Activated T-helper 2 cell treated with anti-CD3 and anti-CD28 coated beads, Interferon-gamma antibody, Interleukin-2, Interleukin-4, amounts not matched to agents 10 μg/mL and 5 μg/mL and 100 μg/mL, durations not matched to agents 14 hours and 24 hours and 36 hours (primary cell): ENCODE measurements around the gene FLG. TPM values are rescaled to one million over a fixed set of nuclear protein-coding genes. Genes with fewer than 3 reads are reported as not detected.
"Not testable (repeated sequence)": the region's sequence is repeated elsewhere in the genome, so short reads cannot be mapped to it uniquely, and the experiment has no call there.

Experiments used
- DNase-seq: peaks from one replicate; pipeline ENCODE4 v3.0.0; 2021; ENCODE audit warnings: low spot score
- H3K27ac Mint-ChIP-seq: one replicate; pipeline ENCODE4 v1.8.0; 2021; ENCODE audit warnings: mixed read lengths
- H3K27me3 Mint-ChIP-seq: one replicate; pipeline ENCODE4 v1.8.0; 2021; ENCODE audit warnings: low read depth, mixed read lengths
- H3K36me3 Mint-ChIP-seq: one replicate; pipeline ENCODE4 v1.8.0; 2021; ENCODE audit warnings: low read depth, mixed read lengths
- H3K4me1 Mint-ChIP-seq: one replicate; pipeline ENCODE4 v1.8.0; 2021; ENCODE audit warnings: low read depth, mixed read lengths
- H3K4me3 Mint-ChIP-seq: one replicate; pipeline ENCODE4 v1.8.0; 2021; ENCODE audit warnings: low read depth, mild to moderate bottlenecking, moderate library complexity, mixed read lengths
- H3K9me3 Mint-ChIP-seq: one replicate; pipeline ENCODE4 v1.8.0; 2021; ENCODE audit warnings: mixed read lengths
- intact Hi-C: fragments of 100-400 bp; cut with micrococcal nuclease; formaldehyde crosslinking; loops from one replicate; pipeline ENCODE4 v1.15.1; 2023
- total RNA-seq: library from RNA; stranded (reverse); gene quantifications from 2 replicates; pipeline ENCODE4 v1.2.3, GENCODE V29; 2022

The FLG gene
- total RNA-seq, 1 donor from 2014 or later, result not detected

DNA sequence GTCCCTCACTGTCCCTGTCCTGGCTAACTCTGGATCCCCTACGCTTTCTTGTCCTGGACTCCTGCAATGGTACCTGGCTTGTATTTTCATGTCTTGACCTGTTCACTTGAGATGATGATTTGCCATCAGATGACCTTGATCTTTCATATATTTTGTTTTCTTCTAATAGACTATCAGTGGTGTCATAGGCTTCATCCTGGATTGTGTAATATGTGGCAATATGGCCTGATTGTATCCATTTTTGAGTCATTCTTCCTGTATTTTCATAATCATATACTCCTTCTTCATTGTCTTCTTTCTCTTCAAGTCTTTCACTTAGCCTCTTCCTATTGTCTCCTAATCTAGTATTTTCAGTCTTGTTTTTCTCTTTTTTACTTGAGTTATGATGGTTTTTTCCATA, 11.1 kb downstream of the FLG start:
- no peaks in the 10 kb centered on the region for H3K36me3 Mint-ChIP-seq
- DNase-seq, result no peak
- no peaks in the 10 kb centered on the region for H3K9me3 Mint-ChIP-seq
- no peak overlapping the region for H3K4me3 Mint-ChIP-seq
- no peak overlapping the region for H3K27ac Mint-ChIP-seq
- peaks cover 3% of the 10 kb centered on the region for H3K27me3 Mint-ChIP-seq
- H3K4me1 Mint-ChIP-seq, result no peaks in the 10 kb centered on the region
- intact Hi-C loops, result no loop called here

DNA sequence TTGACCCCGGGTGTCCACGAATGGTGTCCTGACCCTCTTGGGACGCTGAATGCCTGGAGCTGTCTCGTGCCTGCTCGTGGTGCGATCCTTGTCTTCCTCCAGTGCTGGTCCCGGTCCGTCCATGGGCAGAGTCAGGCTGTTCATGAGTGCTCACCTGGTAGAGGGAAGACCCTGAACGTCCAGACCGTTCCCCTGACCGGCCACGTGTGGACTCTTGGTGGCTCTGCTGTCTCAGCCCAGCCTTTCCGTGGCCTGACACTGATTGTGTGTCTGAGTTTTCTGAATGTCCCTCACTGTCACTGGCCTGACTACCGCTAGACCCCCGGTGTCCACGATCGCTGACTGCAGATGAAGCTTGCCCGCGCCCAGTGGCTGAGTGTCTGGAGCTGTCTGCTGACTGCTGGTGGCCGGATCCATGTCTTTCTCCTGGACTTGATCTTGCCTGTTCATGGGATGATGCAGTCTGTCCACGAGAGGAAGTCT, 11.7 kb downstream of the FLG start:
- H3K9me3 Mint-ChIP-seq, result no peaks in the 10 kb centered on the region
- H3K4me1 Mint-ChIP-seq, result no peaks in the 10 kb centered on the region
- H3K27me3 Mint-ChIP-seq, result peaks cover 3% of the 10 kb centered on the region
- no peak overlapping the region for H3K27ac Mint-ChIP-seq
- no peak for DNase-seq
- no peak overlapping the region for H3K4me3 Mint-ChIP-seq
- H3K36me3 Mint-ChIP-seq, result no peaks in the 10 kb centered on the region
- intact Hi-C loops, result no loop called here

DNA sequence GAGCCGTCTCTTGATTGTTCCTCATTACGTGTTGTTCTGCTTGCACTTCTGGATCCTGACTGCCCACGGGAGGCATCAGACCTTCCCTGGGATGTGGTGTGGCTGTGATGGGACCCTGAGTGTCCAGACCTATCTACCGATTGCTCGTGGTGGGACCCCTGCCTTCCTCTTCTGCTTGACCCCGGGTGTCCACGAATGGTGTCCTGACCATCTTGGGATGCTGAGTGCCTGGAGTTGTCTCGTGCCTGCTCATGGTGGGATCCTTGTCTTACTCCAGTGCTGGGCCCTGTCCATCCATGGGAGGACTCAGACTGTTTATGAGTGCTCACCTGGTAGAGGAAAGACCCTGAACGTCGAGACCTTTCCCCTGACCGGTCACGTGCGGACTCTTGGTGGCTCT, 12.9 kb downstream of the FLG start:
- H3K9me3 Mint-ChIP-seq, H3K4me1 Mint-ChIP-seq, intact Hi-C loops, H3K27ac Mint-ChIP-seq, H3K4me3 Mint-ChIP-seq, H3K27me3 Mint-ChIP-seq, DNase-seq, H3K36me3 Mint-ChIP-seq: not testable (repeated sequence)

DNA sequence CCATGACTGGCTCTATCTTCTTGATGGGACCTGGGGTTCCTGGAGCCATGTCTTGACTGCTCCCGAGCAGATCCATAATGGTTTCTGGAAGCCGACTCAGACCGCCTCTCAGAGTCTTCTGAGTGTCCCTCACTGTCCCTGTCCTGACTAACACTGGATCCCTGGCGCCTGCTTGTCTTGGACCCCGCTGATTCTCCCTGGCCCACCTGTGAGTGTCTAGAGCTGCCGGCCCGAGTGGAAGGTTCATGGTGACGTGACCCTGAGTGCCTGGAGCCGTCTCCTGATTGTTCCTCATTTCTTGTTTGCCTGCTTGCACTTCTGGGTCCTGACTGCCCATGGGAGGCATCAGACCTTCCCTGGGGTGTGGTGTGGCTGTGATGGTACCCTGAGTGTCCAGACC, 15.1 kb downstream of the FLG start:
- no peaks in the 10 kb centered on the region for H3K4me1 Mint-ChIP-seq
- DNase-seq, result no peak
- intact Hi-C loops, result no loop called here
- no peak overlapping the region for H3K4me3 Mint-ChIP-seq
- peaks cover 3% of the 10 kb centered on the region for H3K27me3 Mint-ChIP-seq
- no peak overlapping the region for H3K27ac Mint-ChIP-seq
- no peaks in the 10 kb centered on the region for H3K9me3 Mint-ChIP-seq
- no peaks in the 10 kb centered on the region for H3K36me3 Mint-ChIP-seq

DNA sequence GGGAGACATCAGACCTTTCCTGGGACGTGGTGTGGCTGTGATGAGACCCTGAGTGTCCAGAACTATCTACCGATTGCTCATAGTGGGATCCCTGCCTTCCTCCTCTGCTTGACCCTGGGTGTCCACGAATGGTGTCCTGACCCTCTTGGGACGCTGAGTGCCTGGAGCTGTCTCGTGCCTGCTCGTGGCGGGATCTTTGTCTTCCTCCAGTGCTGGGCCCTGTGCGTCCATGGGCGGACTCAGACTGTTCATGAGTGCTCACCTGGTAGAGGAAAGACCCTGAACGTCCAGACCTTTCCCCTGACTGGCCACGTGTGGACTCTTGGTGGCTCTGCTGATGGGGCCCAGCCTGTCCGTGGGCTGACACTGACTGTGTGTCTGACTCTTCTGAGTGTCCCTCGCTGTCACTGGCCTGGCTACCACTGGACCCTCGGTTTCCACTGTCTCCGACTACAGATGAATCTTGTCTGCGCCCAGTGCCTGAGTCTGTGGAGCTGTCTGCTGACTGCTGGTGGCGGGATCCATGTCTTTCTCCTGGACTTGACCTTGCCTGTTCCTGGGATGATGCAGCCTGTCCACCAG, 15.6 kb downstream of the FLG start:
- H3K4me1 Mint-ChIP-seq, H3K36me3 Mint-ChIP-seq, H3K4me3 Mint-ChIP-seq, H3K9me3 Mint-ChIP-seq, DNase-seq, intact Hi-C loops, H3K27ac Mint-ChIP-seq, H3K27me3 Mint-ChIP-seq: not testable (repeated sequence)

DNA sequence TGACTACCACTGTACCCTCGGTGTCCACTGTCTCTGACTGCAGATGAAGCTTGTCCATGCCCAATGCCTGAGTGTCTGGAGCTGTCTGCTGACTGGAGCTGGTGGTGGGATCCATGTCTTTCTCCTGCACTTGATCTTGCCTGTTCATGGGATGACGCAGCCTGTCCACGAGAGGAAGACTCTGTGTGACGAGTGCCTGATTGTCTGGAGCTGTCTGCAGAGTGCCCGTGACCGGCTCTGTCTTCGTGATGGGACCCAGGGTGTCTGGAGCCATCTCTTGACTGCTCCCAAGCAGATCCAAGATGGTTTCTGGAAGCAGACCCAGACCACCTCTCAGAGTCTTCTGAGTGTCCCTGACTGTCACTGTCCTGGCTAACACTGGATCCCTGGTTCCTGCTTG, 16.3 kb downstream of the FLG start:
- H3K9me3 Mint-ChIP-seq, H3K36me3 Mint-ChIP-seq, H3K4me1 Mint-ChIP-seq, H3K4me3 Mint-ChIP-seq, H3K27ac Mint-ChIP-seq, H3K27me3 Mint-ChIP-seq, intact Hi-C loops, DNase-seq: not testable (repeated sequence)

DNA sequence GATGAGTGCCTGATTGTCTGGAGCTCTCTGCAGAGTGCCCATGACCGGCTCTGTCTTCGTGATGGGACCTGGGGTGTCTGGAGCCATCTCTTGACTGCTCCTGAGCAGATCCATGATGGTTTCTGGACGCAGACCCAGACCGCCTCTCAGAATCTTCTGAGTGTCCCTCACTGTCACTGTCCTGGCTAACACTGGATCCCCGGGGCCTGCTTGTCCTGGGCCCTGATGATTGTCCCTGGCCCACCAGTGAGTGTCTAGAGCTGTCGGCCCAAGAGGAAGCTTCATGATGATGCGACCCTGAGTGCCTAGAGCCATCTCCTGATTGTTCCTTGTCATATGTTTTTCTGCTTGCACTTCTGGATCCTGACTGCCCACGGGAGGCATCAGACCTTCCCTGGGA, 17.1 kb downstream of the FLG start:
- intact Hi-C loops, DNase-seq, H3K4me3 Mint-ChIP-seq, H3K36me3 Mint-ChIP-seq, H3K4me1 Mint-ChIP-seq, H3K27ac Mint-ChIP-seq, H3K9me3 Mint-ChIP-seq, H3K27me3 Mint-ChIP-seq: not testable (repeated sequence)

DNA sequence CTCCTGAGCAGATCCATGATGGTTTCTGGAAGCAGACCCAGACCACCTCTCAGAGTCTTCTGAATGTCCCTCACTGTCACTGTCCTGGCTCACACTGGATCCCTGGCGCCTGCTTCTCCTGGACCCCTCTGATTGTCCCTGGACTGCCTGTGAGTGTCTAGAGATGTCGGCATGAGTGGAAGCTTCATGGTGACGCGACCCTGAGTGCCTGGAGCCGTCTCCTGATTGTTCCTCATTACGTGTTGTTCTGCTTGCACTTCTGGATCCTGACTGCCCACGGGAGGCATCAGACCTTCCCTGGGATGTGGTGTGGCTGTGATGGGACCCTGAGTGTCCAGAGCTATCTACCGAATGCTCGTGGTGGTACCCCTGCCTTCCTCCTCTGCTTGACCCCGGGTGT, 18.9 kb downstream of the FLG start:
- DNase-seq, H3K4me1 Mint-ChIP-seq, H3K36me3 Mint-ChIP-seq, intact Hi-C loops, H3K27ac Mint-ChIP-seq, H3K9me3 Mint-ChIP-seq, H3K4me3 Mint-ChIP-seq, H3K27me3 Mint-ChIP-seq: not testable (repeated sequence)

DNA sequence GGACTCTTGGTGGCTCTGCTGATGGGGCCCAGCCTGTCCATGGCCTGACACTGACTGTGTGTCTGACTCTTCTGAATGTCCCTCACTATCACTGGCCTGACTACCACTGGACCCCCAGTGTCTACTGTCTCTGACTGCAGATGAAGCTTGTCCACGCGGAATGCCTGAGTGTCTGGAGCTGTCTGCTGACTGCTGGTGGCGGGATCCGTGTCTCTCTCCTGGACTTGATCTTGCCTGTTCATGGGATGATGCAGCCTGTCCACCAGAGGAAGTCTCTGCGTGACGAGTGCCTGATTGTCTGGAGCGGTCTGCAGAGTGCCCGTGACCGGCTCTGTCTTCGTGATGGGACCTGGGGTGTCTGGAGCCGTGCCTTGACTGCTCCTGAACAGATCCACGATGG, 20.3 kb downstream of the FLG start:
- H3K4me1 Mint-ChIP-seq, H3K27me3 Mint-ChIP-seq, H3K9me3 Mint-ChIP-seq, H3K27ac Mint-ChIP-seq, H3K36me3 Mint-ChIP-seq, H3K4me3 Mint-ChIP-seq, intact Hi-C loops, DNase-seq: not testable (repeated sequence)

DNA sequence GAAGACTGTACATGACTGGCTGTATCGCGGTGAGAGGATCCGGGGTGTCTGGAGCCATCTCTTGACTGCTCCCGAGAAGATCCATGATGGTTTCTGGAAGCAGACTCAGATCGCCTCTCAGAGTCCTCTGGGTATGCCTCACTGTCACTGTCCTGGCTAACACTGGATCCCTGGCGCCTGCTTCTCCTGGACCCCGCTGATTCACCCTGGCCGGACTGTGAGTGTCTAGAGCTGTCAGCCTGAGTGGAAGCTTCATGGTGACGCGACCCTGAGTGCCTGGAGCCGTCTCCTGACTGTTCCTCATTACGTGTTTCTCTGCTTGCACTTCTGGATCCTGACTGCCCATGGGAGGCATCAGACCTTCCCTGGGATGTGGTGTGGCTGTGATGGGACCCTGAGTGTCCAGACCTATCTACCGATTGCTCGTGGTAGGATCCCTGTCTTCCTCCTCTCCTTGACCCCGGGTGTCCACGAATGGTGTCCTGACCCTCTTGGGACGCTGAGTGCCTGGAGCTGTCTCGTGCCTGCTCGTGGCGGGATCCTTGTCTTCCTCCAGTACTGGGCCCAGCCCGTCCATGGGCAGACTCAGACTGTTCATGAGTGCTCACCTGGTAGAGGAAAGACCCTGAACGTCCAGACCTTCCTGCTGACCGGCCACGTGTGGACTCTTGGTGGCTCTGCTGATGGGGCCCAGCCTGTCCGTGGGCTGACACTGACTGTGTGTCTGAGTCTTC, 21.7 kb downstream of the FLG start:
- DNase-seq, H3K4me1 Mint-ChIP-seq, H3K27ac Mint-ChIP-seq, H3K9me3 Mint-ChIP-seq, H3K36me3 Mint-ChIP-seq, intact Hi-C loops, H3K27me3 Mint-ChIP-seq, H3K4me3 Mint-ChIP-seq: not testable (repeated sequence)

DNA sequence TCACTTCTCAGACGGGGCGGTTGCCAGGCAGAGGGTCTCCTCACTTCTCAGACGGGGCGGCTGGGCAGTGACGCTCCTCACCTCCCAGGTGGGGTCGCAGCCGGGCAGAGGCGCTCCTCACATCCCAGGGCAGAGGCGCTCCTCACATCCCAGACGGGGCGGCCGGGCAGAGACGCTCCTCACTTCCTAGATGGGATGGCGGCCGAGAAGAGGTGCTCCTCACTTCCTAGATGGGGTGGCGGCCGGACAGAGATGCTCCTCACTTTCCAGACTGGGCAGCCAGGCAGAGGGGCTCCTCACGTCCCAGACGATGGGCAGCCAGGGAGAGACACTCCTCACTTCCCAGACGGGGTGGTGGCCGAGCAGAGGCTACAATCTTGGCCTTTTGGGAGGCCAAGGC, 68.6 kb downstream of the FLG start:
- H3K4me3 Mint-ChIP-seq, H3K27ac Mint-ChIP-seq, H3K27me3 Mint-ChIP-seq, DNase-seq, H3K36me3 Mint-ChIP-seq, H3K9me3 Mint-ChIP-seq, H3K4me1 Mint-ChIP-seq, intact Hi-C loops: not testable (repeated sequence)
